ENCODE results near the gene INF2. TPM values are rescaled to one million over a fixed set of nuclear protein-coding genes. Genes with fewer than 3 reads are reported as not detected.

Gene INF2
- total RNA-seq, 2 donors from 2014 or later = 21.9 to 43.5 TPM

- peaks cover 0 to 65% of the 10 kb centered on the region in 2 donors for H3K4me1 ChIP-seq
- H3K36me3 ChIP-seq = no peaks in the 10 kb centered on the region
- H3K4me3 ChIP-seq = peak overlapping the region in 1 of 2 donors; percentile 34
- DNase-seq (ENCODE audit: low spot score) = no peak
- H3K27me3 ChIP-seq = no peaks in the 10 kb centered on the region
- no peaks in the 10 kb centered on the region for H3K9me3 ChIP-seq
- TF ChIP-seq CTCF (IDR thresholded peaks at IDR 0.05) = peak in 1 of 2 donors; percentile 22
- H3K27ac ChIP-seq = peak overlapping the region; percentile 73 to 84
These were observed 8.4 kb upstream of the INF2 start for GRCh38 chr14:104680806-104681688.

GRCh38 chr14:104681689-104682074 is 7.7 kb upstream of the INF2 start:
- Histone ChIP-seq H3K4me1 (peaks cover 0 to 65% of the 10 kb centered on the region in 2 donors), H3K9me3 (no peaks in the 10 kb centered on the region), H3K4me3 (peak overlapping the region in 1 of 2 donors; percentile 34), H3K27me3 (no peaks in the 10 kb centered on the region), H3K36me3 (no peaks in the 10 kb centered on the region), H3K27ac (peak overlapping the region; percentile 73 to 84)
- TF ChIP-seq CTCF (IDR thresholded peaks at IDR 0.05) = no peak
- DNase-seq (ENCODE audit: low spot score) = peak; percentile 88

- Histone ChIP-seq H3K27ac (peak overlapping the region; percentile 73 to 84), H3K4me3 (peak overlapping the region in 1 of 2 donors; percentile 34), H3K36me3 (no peaks in the 10 kb centered on the region), H3K27me3 (no peaks in the 10 kb centered on the region), H3K4me1 (peaks cover 0 to 65% of the 10 kb centered on the region in 2 donors), H3K9me3 (no peaks in the 10 kb centered on the region)
- no peak for DNase-seq (ENCODE audit: low spot score)
- no peak for TF ChIP-seq CTCF (IDR thresholded peaks at IDR 0.05)
These were observed 7.3 kb upstream of the INF2 start for GRCh38 chr14:104682107-104682593.

- H3K4me1 ChIP-seq = peaks cover 0 to 65% of the 10 kb centered on the region in 2 donors
- H3K9me3 ChIP-seq = no peaks in the 10 kb centered on the region
- H3K4me3 ChIP-seq = no peak overlapping the region
- no peak for DNase-seq (ENCODE audit: low spot score)
- no peaks in the 10 kb centered on the region for H3K27me3 ChIP-seq
- no peaks in the 10 kb centered on the region for H3K36me3 ChIP-seq
- no peak for TF ChIP-seq CTCF (IDR thresholded peaks at IDR 0.05)
- no peak overlapping the region for H3K27ac ChIP-seq
These were observed 5.6 kb upstream of the INF2 start for GRCh38 chr14:104683653-104684448.

GRCh38 chr14:104684449-104684821 is 5.0 kb upstream of the INF2 start:
- DNase-seq (ENCODE audit: low spot score) = no peak
- H3K4me1 ChIP-seq = peaks cover 0 to 64% of the 10 kb centered on the region in 2 donors

More at GRCh38 chr14:104684449-104684821, 5.0 kb upstream of the INF2 start:
- H3K36me3 ChIP-seq = no peaks in the 10 kb centered on the region
- H3K27ac ChIP-seq = no peak overlapping the region
- H3K27me3 ChIP-seq = no peaks in the 10 kb centered on the region
- no peaks in the 10 kb centered on the region for H3K9me3 ChIP-seq
- TF ChIP-seq CTCF (IDR thresholded peaks at IDR 0.05) = no peak
- H3K4me3 ChIP-seq = no peak overlapping the region
